Measurements from ENCODE around the gene TBCD. TPM values are rescaled to one million over a fixed set of nuclear protein-coding genes. Genes with fewer than 3 reads are reported as not detected.

TBCD gene
- total and polyA plus RNA-seq, 9 of the 15 experiments (the other 6 are each of a cell fraction or from before 2014, with no cell fraction given), result 8.9 to 98.5 (median 28.0) TPM

GRCh38 chr17:82924214-82924613, 172.3 kb downstream of the TBCD start:
- Histone ChIP-seq H3K27ac (ENCODE audit: extremely low read depth, low read depth, low read length) (no peak overlapping the region), H4K20me1 (replicated peaks; ENCODE audit: control insufficient read depth, insufficient read depth, low read length) (no peaks in the 10 kb centered on the region), H3K9me1 (ENCODE audit: control insufficient read depth, insufficient read depth, low read length) (no peaks in the 10 kb centered on the region), H3K4me1 (replicated peaks in 1 of 2; ENCODE audit: control insufficient read depth in 2 of 2, insufficient read depth in 2 of 2, low read length in 2 of 2) (peaks cover 0 to 9% of the 10 kb centered on the region in 2 experiments; a peak in 1 of 5 replicates), H3K4me3 (no peak overlapping the region), H2AFZ (ENCODE audit: low read depth, low read length) (no peak overlapping the region), H3K9ac (ENCODE audit: insufficient read depth in 1 of 2, low read depth in 2 of 2, low read length in 2 of 2) (no peak overlapping the region), H3K4me2 (ENCODE audit: insufficient read depth, low read length) (no peak overlapping the region), H3K36me3 (ENCODE audit: control insufficient read depth, insufficient read depth, low read length) (peaks cover 66% of the 10 kb centered on the region; the same call in 1 of the 3 replicates), H3K9me3 (replicated peaks; ENCODE audit: control insufficient read depth, insufficient read depth, low read depth, low read length) (no peaks in the 10 kb centered on the region), H3K79me2 (ENCODE audit: control insufficient read depth, insufficient read depth, low read length) (no peaks in the 10 kb centered on the region), H3K27me3 (ENCODE audit: control insufficient read depth in 2 of 2, insufficient read depth in 2 of 2, low read length in 2 of 2) (no peaks in the 10 kb centered on the region)
- ChIA-PET CTCF (ENCODE audit: low intra/inter-chr PET ratio) (interaction anchor here (1.1 kb wide), 1 partner anchor 281 kb away, joined by 4 read pairs; no protein-coding TSS in a partner anchor), POLR2A (no interaction called here)
- intact Hi-C loops (cut with micrococcal nuclease), result no loop called here
- TF ChIP-seq, protein P1, sequence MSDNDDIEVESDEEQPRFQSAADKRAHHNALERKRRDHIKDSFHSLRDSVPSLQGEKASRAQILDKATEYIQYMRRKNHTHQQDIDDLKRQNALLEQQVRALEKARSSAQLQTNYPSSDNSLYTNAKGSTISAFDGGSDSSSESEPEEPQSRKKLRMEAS (CRISPR knock-in tag; IDR thresholded peaks at IDR 0.05), result no peak
- no peak for TF ChIP-seq MCM7 (IDR thresholded peaks at IDR 0.05)
- no peak for TF ChIP-seq MYBL2 (IDR thresholded peaks at IDR 0.05; ENCODE audit: low read depth)
- no peak for TF ChIP-seq MYBL2 (CRISPR knock-in tag; IDR thresholded peaks at IDR 0.05; ENCODE audit: borderline replicate concordance)
- TF ChIP-seq RB1 (IDR thresholded peaks at IDR 0.05; ENCODE audit: low read depth), result no peak
- no peak for TF ChIP-seq ZNF395 (CRISPR knock-in tag; IDR thresholded peaks at IDR 0.05)
- no peak for TF ChIP-seq CBX3 (IDR thresholded peaks at IDR 0.05; ENCODE audit: borderline replicate concordance in 1 of 2, low read length in 2 of 2)
- TF ChIP-seq EWSR1 (IDR thresholded peaks at IDR 0.05; ENCODE audit: borderline replicate concordance, low read depth, partially characterized antibody), result no peak
- TF ChIP-seq IRF2 (CRISPR knock-in tag; IDR thresholded peaks at IDR 0.05), result no peak
- no peak for TF ChIP-seq ZNF212 (CRISPR knock-in tag; IDR thresholded peaks at IDR 0.05)
- TF ChIP-seq, protein P2, sequence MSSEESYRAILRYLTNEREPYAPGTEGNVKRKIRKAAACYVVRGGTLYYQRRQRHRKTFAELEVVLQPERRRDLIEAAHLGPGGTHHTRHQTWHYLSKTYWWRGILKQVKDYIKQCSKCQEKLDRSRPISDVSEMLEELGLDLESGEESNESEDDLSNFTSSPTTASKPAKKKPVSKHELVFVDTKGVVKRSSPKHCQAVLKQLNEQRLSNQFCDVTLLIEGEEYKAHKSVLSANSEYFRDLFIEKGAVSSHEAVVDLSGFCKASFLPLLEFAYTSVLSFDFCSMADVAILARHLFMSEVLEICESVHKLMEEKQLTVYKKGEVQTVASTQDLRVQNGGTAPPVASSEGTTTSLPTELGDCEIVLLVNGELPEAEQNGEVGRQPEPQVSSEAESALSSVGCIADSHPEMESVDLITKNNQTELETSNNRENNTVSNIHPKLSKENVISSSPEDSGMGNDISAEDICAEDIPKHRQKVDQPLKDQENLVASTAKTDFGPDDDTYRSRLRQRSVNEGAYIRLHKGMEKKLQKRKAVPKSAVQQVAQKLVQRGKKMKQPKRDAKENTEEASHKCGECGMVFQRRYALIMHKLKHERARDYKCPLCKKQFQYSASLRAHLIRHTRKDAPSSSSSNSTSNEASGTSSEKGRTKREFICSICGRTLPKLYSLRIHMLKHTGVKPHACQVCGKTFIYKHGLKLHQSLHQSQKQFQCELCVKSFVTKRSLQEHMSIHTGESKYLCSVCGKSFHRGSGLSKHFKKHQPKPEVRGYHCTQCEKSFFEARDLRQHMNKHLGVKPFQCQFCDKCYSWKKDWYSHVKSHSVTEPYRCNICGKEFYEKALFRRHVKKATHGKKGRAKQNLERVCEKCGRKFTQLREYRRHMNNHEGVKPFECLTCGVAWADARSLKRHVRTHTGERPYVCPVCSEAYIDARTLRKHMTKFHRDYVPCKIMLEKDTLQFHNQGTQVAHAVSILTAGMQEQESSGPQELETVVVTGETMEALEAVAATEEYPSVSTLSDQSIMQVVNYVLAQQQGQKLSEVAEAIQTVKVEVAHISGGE (CRISPR knock-in tag; IDR thresholded peaks at IDR 0.05), result no peak
- no peak for TF ChIP-seq PHF20 (IDR thresholded peaks at IDR 0.05; ENCODE audit: partially characterized antibody)
- TF ChIP-seq KLF1 (tag; IDR thresholded peaks at IDR 0.05), result no peak
- TF ChIP-seq RBM34 (IDR thresholded peaks at IDR 0.05; ENCODE audit: borderline replicate concordance, insufficient read depth, low read length), result no peak
- in situ Hi-C loops (cut with MboI), result no loop called here
- BruUV-seq (replicated peaks), result no TSS peak
- ATAC-seq, result no peak
- no peak for FAIRE-seq
- DNase-seq (ENCODE audit: extremely low read depth in 1 of 4, low spot score in 3 of 4), result no peak
- 92% methylated on average over 13 of the region's 13 CpGs for WGBS (ENCODE audit: insufficient coverage, low coverage, missing lambda C conversion rate)
